GM23338 (cell line): Measurements from ENCODE around the gene XRN2. TPM values are rescaled to one million over a fixed set of nuclear protein-coding genes. Genes with fewer than 3 reads are reported as not detected.

Experiments used
- ATAC-seq: fragments of 200-7000 bp; cut with Tn5 transposase; 3 replicates; pipeline ENCODE4 v1.9.1; 2020
- DNase-seq: peaks from one replicate; pipeline ENCODE4 v3.0.0-alpha.2; 2015; ENCODE audit warnings: low spot score
- H2AFZ ChIP-seq: fragments of 200-600 bp; sonication (generic); 2 replicates; pipeline ENCODE4 v1.8.0; 2016; ENCODE audit warnings: antibody characterized with exemption, mild to moderate bottlenecking, moderate library complexity
- H3F3A ChIP-seq: fragments of 200-600 bp; sonication (generic); replicated peaks from 2 replicates; pipeline ENCODE4 v1.8.0; 2017; ENCODE audit warnings: antibody characterized with exemption, mixed run types, low read depth
- H3K27ac ChIP-seq: fragments of 200-600 bp; sonication (generic); 2 replicates; pipeline ENCODE4 v1.6.1; 2016; ENCODE audit warnings: low read depth
- H3K27me3 ChIP-seq: fragments of 200-600 bp; sonication (generic); 2 replicates; pipeline ENCODE4 v1.8.0; 2016; ENCODE audit warnings: mild to moderate bottlenecking, mixed run types, moderate library complexity; ENCODE audit not compliant: insufficient read depth
- H3K36me3 ChIP-seq: fragments of 200-600 bp; sonication (generic); 2 replicates; pipeline ENCODE4 v1.8.0; 2016; ENCODE audit warnings: mild to moderate bottlenecking; ENCODE audit not compliant: insufficient read depth
- H3K4me1 ChIP-seq: fragments of 200-600 bp; sonication (generic); 2 replicates; pipeline ENCODE4 v1.8.0; 2016; ENCODE audit warnings: mild to moderate bottlenecking, moderate library complexity; ENCODE audit not compliant: insufficient read depth
- H3K4me2 ChIP-seq: fragments of 200-600 bp; sonication (generic); 2 replicates; pipeline ENCODE4 v1.7.1; 2017; ENCODE audit warnings: mixed run types
- H3K4me3 ChIP-seq: fragments of 200-600 bp; sonication (generic); 2 replicates; pipeline ENCODE4 v1.6.1; 2016; ENCODE audit warnings: mixed run types
- H3K79me2 ChIP-seq: fragments of 200-600 bp; sonication (generic); replicated peaks from 2 replicates; pipeline ENCODE4 v1.8.0; 2017; ENCODE audit warnings: mild to moderate bottlenecking; ENCODE audit not compliant: insufficient read depth
- H3K9me2 ChIP-seq: fragments of 200-600 bp; sonication (generic); 2 replicates; pipeline ENCODE4 v1.8.0; 2017; ENCODE audit not compliant: insufficient read depth
- H4K20me1 ChIP-seq: fragments of 200-600 bp; sonication (generic); replicated peaks from 2 replicates; pipeline ENCODE4 v1.8.0; 2017; ENCODE audit warnings: mild to moderate bottlenecking; ENCODE audit not compliant: insufficient read depth
- H3K27ac Mint-ChIP-seq: 2 replicates; pipeline ENCODE4 v1.8.0; 2020; ENCODE audit warnings: inconsistent platforms, mild to moderate bottlenecking, moderate library complexity, mixed read lengths
- H3K27me3 Mint-ChIP-seq: 3 replicates; pipeline ENCODE4 v1.8.0; 2022; ENCODE audit warnings: low read depth, mild to moderate bottlenecking, moderate library complexity, mixed read lengths, inconsistent platforms; ENCODE audit not compliant: insufficient read depth, poor library complexity
- H3K36me3 Mint-ChIP-seq: 3 replicates; pipeline ENCODE4 v1.8.0; 2021; ENCODE audit warnings: low read depth, mild to moderate bottlenecking, inconsistent platforms, moderate library complexity, mixed read lengths
- H3K4me1 Mint-ChIP-seq: 3 replicates; pipeline ENCODE4 v1.8.0; 2020; ENCODE audit warnings: mild to moderate bottlenecking, inconsistent platforms, mixed read lengths
- H3K4me3 Mint-ChIP-seq: 3 replicates; pipeline ENCODE4 v1.8.0; 2021; ENCODE audit warnings: moderate library complexity, mild to moderate bottlenecking, inconsistent platforms, mixed read lengths
- H3K9me3 Mint-ChIP-seq: 3 replicates; pipeline ENCODE4 v1.8.0; 2020; ENCODE audit warnings: moderate library complexity, mild to moderate bottlenecking, inconsistent platforms, mixed read lengths
- CREB1 ChIP-seq: fragments of 250-450 bp; sonication (Bioruptor Pico); IDR thresholded peaks from 2 replicates; pipeline ENCODE4 v1.5.0; 2020; ENCODE audit warnings: low read depth, mild to moderate bottlenecking, moderate library complexity
- CTCF ChIP-seq, 2 experiments: fragments of 200-600 bp in 1 of 2; sonication (generic) in 1 of 2; conservative IDR thresholded peaks; 2 replicates each; pipeline versions ENCODE4 v1.5.1 to v1.6.1; 2016 to 2017; ENCODE audit warnings: antibody characterized with exemption in 2 of 2, low read depth in 2 of 2, mild to moderate bottlenecking in 2 of 2, moderate library complexity in 1 of 2
- ETS1 ChIP-seq: IDR thresholded peaks from 2 replicates; pipeline ENCODE4 v1.6.1; 2016; ENCODE audit warnings: antibody characterized with exemption
- JUNB ChIP-seq: IDR thresholded peaks from one replicate; pipeline ENCODE4 v1.6.1; 2016; ENCODE audit warnings: antibody characterized with exemption; ENCODE audit not compliant: unreplicated experiment
- REST ChIP-seq: IDR thresholded peaks from one replicate; pipeline ENCODE4 v1.6.1; 2018; ENCODE audit warnings: antibody characterized with exemption; ENCODE audit not compliant: unreplicated experiment
- STAT1 ChIP-seq: IDR thresholded peaks from one replicate; pipeline ENCODE4 v1.6.1; 2016; ENCODE audit warnings: antibody characterized with exemption; ENCODE audit not compliant: unreplicated experiment
- ZNF114 ChIP-seq: fragments of 250-450 bp; sonication (Bioruptor Pico); IDR thresholded peaks from 2 replicates; pipeline ENCODE4 v1.5.0; 2020; ENCODE audit warnings: mild to moderate bottlenecking, moderate library complexity
- ZNF331 ChIP-seq: fragments of 250-450 bp; sonication (Bioruptor Pico); IDR thresholded peaks from 2 replicates; pipeline ENCODE4 v1.5.0; 2020; ENCODE audit warnings: low read depth, mild to moderate bottlenecking, moderate library complexity
- polyA plus RNA-seq: library from polyadenylated mRNA; unstranded; fragments of >200 nt; fragmentation: Nextera tagmentation; extraction: Ambion mirVana; gene quantifications from 2 replicates; pipeline ENCODE4 v1.2.1, GENCODE V29; 2016
- total RNA-seq: library from RNA; depleted of rRNA; stranded (reverse); fragments of >200 nt; shearing (Covaris generic); gene quantifications from 2 replicates; pipeline ENCODE4 v1.2.3, GENCODE V29; 2014
- TF ChIP-seq, protein P1 (sequence below): fragments of 250-450 bp; sonication (Bioruptor Pico); IDR thresholded peaks from 2 replicates; pipeline ENCODE4 v1.5.0; 2020; ENCODE audit warnings: mild to moderate bottlenecking, moderate library complexity

The XRN2 gene
- total and polyA plus RNA-seq, 2 experiments from 2014 or later, result 113 to 150 TPM

GRCh38 chr20:21352703-21353102, 49.6 kb downstream of the XRN2 start:
- no peak overlapping the region for H2AFZ ChIP-seq
- H3K79me2 ChIP-seq, result peaks cover 4% of the 10 kb centered on the region; the same call in 1 of the 2 replicates
- no peaks in the 10 kb centered on the region for H3K4me1 ChIP-seq
- H3K27me3 ChIP-seq, result no peaks in the 10 kb centered on the region
- peaks cover 7% of the 10 kb centered on the region; the same call in 1 of the 2 replicates for H4K20me1 ChIP-seq
- no peak for ATAC-seq
- no peak overlapping the region for H3K4me2 ChIP-seq
- Mint-ChIP-seq H3K4me3 (no peak overlapping the region), H3K9me3 (no peaks in the 10 kb centered on the region), H3K27me3 (no peaks in the 10 kb centered on the region), H3K27ac (no peak overlapping the region), H3K36me3 (peaks cover 40% of the 10 kb centered on the region), H3K4me1 (no peaks in the 10 kb centered on the region)
- H3K9me2 ChIP-seq, result no peaks in the 10 kb centered on the region
- peaks cover 36% of the 10 kb centered on the region for H3K36me3 ChIP-seq
- no peaks in the 10 kb centered on the region for H3F3A ChIP-seq
- H3K4me3 ChIP-seq, result no peak overlapping the region
- TF ChIP-seq, protein P1, sequence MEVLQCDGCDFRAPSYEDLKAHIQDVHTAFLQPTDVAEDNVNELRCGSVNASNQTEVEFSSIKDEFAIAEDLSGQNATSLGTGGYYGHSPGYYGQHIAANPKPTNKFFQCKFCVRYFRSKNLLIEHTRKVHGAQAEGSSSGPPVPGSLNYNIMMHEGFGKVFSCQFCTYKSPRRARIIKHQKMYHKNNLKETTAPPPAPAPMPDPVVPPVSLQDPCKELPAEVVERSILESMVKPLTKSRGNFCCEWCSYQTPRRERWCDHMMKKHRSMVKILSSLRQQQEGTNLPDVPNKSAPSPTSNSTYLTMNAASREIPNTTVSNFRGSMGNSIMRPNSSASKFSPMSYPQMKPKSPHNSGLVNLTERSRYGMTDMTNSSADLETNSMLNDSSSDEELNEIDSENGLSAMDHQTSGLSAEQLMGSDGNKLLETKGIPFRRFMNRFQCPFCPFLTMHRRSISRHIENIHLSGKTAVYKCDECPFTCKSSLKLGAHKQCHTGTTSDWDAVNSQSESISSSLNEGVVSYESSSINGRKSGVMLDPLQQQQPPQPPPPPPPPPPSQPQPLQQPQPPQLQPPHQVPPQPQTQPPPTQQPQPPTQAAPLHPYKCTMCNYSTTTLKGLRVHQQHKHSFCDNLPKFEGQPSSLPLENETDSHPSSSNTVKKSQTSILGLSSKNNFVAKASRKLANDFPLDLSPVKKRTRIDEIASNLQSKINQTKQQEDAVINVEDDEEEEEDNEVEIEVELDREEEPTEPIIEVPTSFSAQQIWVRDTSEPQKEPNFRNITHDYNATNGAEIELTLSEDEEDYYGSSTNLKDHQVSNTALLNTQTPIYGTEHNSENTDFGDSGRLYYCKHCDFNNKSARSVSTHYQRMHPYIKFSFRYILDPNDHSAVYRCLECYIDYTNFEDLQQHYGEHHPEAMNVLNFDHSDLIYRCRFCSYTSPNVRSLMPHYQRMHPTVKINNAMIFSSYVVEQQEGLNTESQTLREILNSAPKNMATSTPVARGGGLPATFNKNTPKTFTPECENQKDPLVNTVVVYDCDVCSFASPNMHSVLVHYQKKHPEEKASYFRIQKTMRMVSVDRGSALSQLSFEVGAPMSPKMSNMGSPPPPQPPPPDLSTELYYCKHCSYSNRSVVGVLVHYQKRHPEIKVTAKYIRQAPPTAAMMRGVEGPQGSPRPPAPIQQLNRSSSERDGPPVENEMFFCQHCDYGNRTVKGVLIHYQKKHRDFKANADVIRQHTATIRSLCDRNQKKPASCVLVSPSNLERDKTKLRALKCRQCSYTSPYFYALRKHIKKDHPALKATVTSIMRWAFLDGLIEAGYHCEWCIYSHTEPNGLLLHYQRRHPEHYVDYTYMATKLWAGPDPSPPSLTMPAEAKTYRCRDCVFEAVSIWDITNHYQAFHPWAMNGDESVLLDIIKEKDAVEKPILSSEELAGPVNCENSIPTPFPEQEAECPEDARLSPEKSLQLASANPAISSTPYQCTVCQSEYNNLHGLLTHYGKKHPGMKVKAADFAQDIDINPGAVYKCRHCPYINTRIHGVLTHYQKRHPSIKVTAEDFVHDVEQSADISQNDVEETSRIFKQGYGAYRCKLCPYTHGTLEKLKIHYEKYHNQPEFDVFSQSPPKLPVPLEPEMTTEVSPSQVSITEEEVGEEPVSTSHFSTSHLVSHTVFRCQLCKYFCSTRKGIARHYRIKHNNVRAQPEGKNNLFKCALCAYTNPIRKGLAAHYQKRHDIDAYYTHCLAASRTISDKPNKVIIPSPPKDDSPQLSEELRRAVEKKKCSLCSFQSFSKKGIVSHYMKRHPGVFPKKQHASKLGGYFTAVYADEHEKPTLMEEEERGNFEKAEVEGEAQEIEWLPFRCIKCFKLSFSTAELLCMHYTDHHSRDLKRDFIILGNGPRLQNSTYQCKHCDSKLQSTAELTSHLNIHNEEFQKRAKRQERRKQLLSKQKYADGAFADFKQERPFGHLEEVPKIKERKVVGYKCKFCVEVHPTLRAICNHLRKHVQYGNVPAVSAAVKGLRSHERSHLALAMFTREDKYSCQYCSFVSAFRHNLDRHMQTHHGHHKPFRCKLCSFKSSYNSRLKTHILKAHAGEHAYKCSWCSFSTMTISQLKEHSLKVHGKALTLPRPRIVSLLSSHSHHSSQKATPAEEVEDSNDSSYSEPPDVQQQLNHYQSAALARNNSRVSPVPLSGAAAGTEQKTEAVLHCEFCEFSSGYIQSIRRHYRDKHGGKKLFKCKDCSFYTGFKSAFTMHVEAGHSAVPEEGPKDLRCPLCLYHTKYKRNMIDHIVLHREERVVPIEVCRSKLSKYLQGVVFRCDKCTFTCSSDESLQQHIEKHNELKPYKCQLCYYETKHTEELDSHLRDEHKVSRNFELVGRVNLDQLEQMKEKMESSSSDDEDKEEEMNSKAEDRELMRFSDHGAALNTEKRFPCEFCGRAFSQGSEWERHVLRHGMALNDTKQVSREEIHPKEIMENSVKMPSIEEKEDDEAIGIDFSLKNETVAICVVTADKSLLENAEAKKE (CRISPR knock-in tag), result no peak
- TF ChIP-seq REST (no peak), JUNB (no peak), STAT1 (no peak), ETS1 (no peak), CTCF (conservative IDR thresholded peaks at IDR 0.05; ENCODE audit: low read depth in 2 of 2) (no peak), ZNF114 (CRISPR knock-in tag) (no peak), CREB1 (CRISPR knock-in tag) (no peak), ZNF331 (no peak)
- no peak overlapping the region for H3K27ac ChIP-seq
- DNase-seq, result no peak
